Choroid plexus epithelial cell (primary cell): ENCODE data around the gene NXPH1.

ENCODE experiments used
- DNase-seq: peaks from one replicate; pipeline ENCODE4 v3.0.0-alpha.2; 2010; ENCODE audit warnings: low read depth
- H3K4me3 ChIP-seq: 2 replicates; pipeline ENCODE4 v1.5.1; 2011; ENCODE audit warnings: low read depth, mild to moderate bottlenecking, control low read depth, low read length, moderate library complexity
- TF ChIP-seq, protein P1 (sequence below): conservative IDR thresholded peaks from 2 replicates; pipeline ENCODE4 v1.5.1; 2011; ENCODE audit warnings: low read depth, mild to moderate bottlenecking, control low read depth, inconsistent platforms, low read length, moderate library complexity

The NXPH1 gene

DNA sequence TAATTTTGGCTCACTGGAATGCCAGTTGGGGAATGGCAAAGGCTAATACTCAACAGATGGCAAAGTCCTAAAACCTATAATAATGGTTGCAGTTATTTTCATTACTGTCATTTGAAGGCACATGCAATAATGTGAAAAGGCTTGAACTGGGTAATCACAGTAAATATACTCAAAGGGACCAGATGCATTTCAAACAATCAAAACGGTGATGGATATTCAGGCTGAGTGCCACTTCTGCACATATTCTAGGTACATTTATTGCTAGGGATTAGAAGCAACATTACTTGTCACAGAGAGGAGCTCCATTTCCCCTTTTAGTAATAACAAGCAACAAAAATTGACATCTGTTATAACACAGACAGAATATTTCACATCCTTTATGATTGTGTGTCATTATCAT lies 171.8 kb downstream of the NXPH1 start:
- H3K4me3 ChIP-seq, result no peak overlapping the region
- TF ChIP-seq, protein P1, sequence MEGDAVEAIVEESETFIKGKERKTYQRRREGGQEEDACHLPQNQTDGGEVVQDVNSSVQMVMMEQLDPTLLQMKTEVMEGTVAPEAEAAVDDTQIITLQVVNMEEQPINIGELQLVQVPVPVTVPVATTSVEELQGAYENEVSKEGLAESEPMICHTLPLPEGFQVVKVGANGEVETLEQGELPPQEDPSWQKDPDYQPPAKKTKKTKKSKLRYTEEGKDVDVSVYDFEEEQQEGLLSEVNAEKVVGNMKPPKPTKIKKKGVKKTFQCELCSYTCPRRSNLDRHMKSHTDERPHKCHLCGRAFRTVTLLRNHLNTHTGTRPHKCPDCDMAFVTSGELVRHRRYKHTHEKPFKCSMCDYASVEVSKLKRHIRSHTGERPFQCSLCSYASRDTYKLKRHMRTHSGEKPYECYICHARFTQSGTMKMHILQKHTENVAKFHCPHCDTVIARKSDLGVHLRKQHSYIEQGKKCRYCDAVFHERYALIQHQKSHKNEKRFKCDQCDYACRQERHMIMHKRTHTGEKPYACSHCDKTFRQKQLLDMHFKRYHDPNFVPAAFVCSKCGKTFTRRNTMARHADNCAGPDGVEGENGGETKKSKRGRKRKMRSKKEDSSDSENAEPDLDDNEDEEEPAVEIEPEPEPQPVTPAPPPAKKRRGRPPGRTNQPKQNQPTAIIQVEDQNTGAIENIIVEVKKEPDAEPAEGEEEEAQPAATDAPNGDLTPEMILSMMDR, result no peak
- no peak for DNase-seq

DNA sequence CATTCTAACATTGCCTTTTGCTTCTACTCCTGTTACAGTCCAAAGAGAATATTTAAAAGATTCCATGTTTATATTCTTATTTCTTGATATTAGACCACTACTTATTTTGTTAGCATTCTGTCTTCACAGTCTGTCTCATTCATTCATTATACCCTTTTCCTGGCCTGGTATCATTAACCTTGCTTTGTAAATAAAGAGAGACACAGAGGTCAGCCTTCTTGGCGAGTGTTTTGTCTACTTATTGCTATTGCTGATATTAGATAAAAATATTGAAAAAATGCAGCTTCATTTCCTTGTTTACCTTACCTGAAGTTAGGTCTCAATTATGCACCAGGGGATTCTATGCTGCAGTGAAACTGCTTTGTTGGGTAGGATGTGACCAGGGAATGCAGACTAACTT lies 179.2 kb downstream of the NXPH1 start:
- H3K4me3 ChIP-seq, result no peak overlapping the region
- DNase-seq, result no peak
- TF ChIP-seq, protein P1, result no peak

DNA sequence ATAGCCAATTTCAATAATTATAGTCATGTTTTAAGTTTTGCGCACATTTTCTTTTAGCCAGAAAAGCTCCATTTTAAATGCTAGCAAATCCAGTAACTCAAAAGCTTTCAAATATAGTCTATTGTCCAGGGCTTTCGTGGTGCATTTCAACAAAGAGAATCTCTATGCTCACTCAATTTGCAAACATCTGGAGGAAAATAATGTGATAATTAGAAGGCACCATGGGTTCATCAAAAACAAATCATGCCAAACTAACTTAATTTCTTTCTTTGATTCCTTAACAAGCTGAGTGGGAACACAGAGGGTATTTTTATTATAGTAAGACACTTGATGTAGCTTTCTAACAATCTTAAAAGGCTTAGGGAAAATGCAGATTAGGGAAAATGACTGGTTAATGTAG lies 179.8 kb downstream of the NXPH1 start:
- DNase-seq, result no peak
- no peak overlapping the region for H3K4me3 ChIP-seq
- TF ChIP-seq, protein P1, result no peak

DNA sequence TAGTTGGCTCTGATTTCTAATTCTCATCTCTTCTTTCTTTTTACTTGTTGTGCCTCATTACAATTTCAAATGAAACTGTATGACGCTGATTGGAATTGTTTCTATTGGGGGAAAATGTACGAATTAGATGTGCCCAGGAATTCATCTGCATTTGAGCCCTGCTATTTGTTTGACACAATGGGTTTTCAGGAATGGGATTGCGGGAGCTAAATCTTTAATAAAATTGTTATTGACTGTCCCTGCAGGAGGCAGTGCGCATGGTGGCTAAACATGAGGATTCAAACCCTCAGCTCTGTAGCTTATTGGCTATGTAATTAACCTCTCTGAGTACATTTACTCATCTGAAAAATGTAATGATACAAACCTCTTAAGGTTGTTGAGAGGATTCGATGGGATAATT lies 181.6 kb downstream of the NXPH1 start:
- H3K4me3 ChIP-seq, result no peak overlapping the region
- no peak for DNase-seq
- TF ChIP-seq, protein P1, result no peak

DNA sequence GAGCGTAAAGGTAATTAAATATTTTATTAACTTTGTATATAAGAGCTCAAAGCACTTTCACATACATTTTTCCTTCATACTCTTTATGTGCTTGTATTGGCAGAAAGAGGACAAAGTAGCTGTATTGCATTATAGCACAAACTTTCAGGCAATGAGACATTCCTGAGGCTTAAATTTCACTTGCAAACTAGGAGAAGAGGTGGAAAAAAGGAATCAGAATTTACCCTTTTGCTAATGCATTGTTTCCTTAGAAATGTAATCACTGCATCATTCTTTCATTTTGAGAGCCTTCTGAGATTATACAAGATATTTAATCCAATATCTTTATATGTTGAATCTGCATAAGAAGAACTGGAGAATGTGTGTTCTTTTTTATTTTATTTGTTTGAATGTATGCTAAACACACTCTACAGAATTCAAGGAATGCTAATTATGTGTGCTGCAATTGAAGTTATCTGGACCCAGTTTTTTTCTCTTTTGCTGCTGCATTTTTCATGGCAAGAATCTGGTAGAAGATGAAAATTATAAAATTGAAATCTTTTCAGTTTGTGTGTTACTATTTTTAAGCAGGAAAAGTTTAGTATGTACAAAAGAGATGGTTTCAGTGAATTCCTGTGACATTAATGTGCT lies 185.1 kb downstream of the NXPH1 start:
- no peak for DNase-seq
- no peak overlapping the region for H3K4me3 ChIP-seq
- TF ChIP-seq, protein P1, result no peak

DNA sequence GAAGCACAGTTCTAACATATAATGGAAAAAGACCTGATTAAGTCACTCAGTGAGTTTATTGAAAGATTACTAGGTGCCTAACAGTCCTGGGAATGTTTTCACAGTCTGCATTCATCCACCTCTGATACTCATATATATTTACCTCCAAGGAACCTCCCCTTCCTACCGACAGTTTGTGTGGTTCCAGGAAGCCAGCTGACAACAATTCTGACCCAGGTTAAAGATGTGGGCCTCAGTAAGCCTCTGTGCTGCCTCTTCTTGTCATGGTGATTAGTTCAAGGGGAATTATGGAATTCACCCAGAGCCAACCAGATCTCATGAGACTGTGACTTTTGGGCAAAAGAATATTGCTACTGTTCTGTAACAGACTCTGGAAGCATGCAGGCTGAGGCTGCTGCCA lies 186.8 kb downstream of the NXPH1 start:
- H3K4me3 ChIP-seq, result no peak overlapping the region
- DNase-seq, result no peak
- TF ChIP-seq, protein P1, result no peak

DNA sequence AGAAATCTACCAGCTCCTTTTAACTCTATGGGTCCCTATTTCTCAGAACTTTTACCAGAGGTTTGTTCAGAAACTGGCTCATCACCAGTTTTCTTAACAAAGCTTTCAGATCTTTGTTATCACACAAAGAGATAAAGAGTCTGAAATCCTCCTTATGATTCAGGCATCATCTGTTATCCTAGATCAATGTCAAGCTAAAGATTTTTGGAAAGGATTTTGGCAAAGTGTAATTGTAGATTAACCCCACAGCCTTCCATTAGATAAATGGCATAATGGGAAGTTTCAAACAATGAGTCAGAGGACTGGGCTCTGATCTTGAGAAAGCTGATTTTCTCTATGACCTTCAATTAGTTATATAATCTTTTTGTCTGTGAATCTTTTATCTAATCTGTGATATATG lies 192.2 kb downstream of the NXPH1 start:
- no peak overlapping the region for H3K4me3 ChIP-seq
- DNase-seq, result no peak
- TF ChIP-seq, protein P1, result no peak
